Neural progenitor cell (in vitro differentiated cells): ENCODE measurements around the gene WDR81.
"Not testable (repeated sequence)": the region's sequence is repeated elsewhere in the genome, so short reads cannot be mapped to it uniquely, and the experiment has no call there.

ENCODE experiments used
- CTCF ChIP-seq: fragments of 200-600 bp; sonication (generic); IDR thresholded peaks from 2 replicates; pipeline ENCODE4 v1.5.1; 2017; ENCODE audit warnings: antibody characterized with exemption, mild to moderate bottlenecking
- EZH2 ChIP-seq: fragments of 200-600 bp; sonication (generic); IDR thresholded peaks from 2 replicates; pipeline ENCODE4 v1.6.1; 2017; ENCODE audit warnings: antibody characterized with exemption, mild to moderate bottlenecking, moderate library complexity

DNA sequence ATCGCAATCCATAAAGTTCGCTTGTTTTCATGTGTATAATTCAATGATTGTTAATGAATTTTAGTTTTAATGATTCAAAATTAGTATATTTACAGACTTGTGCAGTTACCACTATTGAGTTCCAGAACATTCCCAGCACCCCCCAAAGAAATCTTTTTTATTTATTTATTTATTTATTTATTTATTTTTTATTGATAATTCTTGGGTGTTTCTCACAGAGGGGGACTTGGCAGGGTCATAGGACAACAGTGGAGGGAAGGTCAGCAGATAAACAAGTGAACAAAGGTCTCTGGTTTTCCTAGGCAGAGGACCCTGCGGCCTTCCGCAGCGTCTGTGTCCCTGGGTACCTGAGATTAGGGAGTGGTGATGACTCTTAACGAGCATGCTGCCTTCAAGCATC is 36.1 kb upstream of the WDR81 start:
- not testable (repeated sequence) for TF ChIP-seq CTCF, EZH2
